HepG2 (cell line): Measurements from ENCODE around the gene MYL4. TPM values are rescaled to one million over a fixed set of nuclear protein-coding genes. Genes with fewer than 3 reads are reported as not detected.
A peak's percentile ranks its signal among the peaks of the same experiment; 100 is the strongest.

Experiments
- ATAC-seq: fragments of 200-7000 bp; cut with Tn5 transposase; 3 replicates; pipeline ENCODE4 v1.9.1; 2020; ENCODE audit warnings: mild to moderate bottlenecking, moderate library complexity
- BruUV-seq: library from RNA; stranded (reverse); fragments of 400-500 nt; replicated peaks from 2 replicates; lab custom pipeline; 2021; lab: Mats Ljungman, UMichigan
- CTCF ChIA-PET: fragments of 300-600 bp; formaldehyde crosslinking; extraction: SDS; loops from one replicate; lab custom pipeline; 2021; ENCODE audit warnings: low total read pairs, inconsistent platforms, low intra/inter-chr PET ratio; lab: Yijun Ruan, JAX
- POLR2A ChIA-PET: fragments of 350-600 bp; sonication (Branson Sonifier 250); formaldehyde crosslinking; loops from one replicate; lab custom pipeline; 2020; ENCODE audit warnings: antibody characterized with exemption, inconsistent platforms; lab: Yijun Ruan, JAX
- DNase-seq: peaks from one replicate; pipeline ENCODE4 v3.0.0-alpha.2; 2015; ENCODE audit warnings: low spot score
- FAIRE-seq: peaks from 3 replicates; lab custom pipeline; 2011; peaks lifted over from hg19 to GRCh38; lab: Jason Lieb, UNC
- H2AFZ ChIP-seq: one replicate; pipeline ENCODE4 v1.6.1; 2011; ENCODE audit warnings: low read length, inconsistent platforms
- H3K27ac ChIP-seq: fragments of 300-600 bp; 3 replicates; pipeline ENCODE4 v1.8.0; 2011; ENCODE audit warnings: mixed run types, mild to moderate bottlenecking, mixed read lengths, low read length, inconsistent platforms; ENCODE audit not compliant: insufficient read depth; ENCODE audit errors: extremely low read length
- H3K27me3 ChIP-seq, 2 experiments: fragments of 200-600 bp in 1 of 2; 2 replicates in 1 of 2; 3 replicates in 1 of 2; pipeline versions ENCODE4 v1.6.0 to v1.8.0; 2011; ENCODE audit warnings: low read length in 2 of 2, mild to moderate bottlenecking in 2 of 2, moderate library complexity in 2 of 2, inconsistent platforms in 1 of 2; ENCODE audit not compliant: insufficient read depth in 2 of 2, control insufficient read depth in 1 of 2
- H3K36me3 ChIP-seq, 2 experiments: fragments of 200-600 bp in 1 of 2; replicated peaks in 1 of 2; 2 replicates in 1 of 2; 3 replicates in 1 of 2; pipeline versions ENCODE4 v1.5.1 to v1.8.0; 2011; ENCODE audit warnings: low read length in 2 of 2, inconsistent platforms in 1 of 2; ENCODE audit not compliant: insufficient read depth in 2 of 2, control insufficient read depth in 1 of 2
- H3K4me1 ChIP-seq: 2 replicates; pipeline ENCODE4 v1.5.1; 2012; ENCODE audit warnings: low read length, inconsistent platforms; ENCODE audit not compliant: insufficient read depth
- H3K4me2 ChIP-seq: 2 replicates; pipeline ENCODE4 v1.6.0; 2011; ENCODE audit warnings: low read depth, low read length, inconsistent platforms
- H3K4me3 ChIP-seq, 3 experiments: fragments of 200-600 bp in 1 of 3; sonication (generic), shearing (Covaris generic) in 1 of 3; replicated peaks in 1 of 3; 2 replicates each; pipeline ENCODE4 v1.5.1; 2011 to 2016; ENCODE audit warnings: low read length in 3 of 3, inconsistent platforms in 2 of 3, low read depth in 2 of 3, mild to moderate bottlenecking in 2 of 3, control low read depth in 1 of 3, mixed read lengths in 1 of 3; ENCODE audit not compliant: insufficient read depth in 1 of 3
- H3K79me2 ChIP-seq: one replicate; pipeline ENCODE4 v1.6.1; 2011; ENCODE audit warnings: low read length, inconsistent platforms; ENCODE audit not compliant: insufficient read depth
- H3K9ac ChIP-seq: 2 replicates; pipeline ENCODE4 v1.6.0; 2011; ENCODE audit warnings: mild to moderate bottlenecking, low read depth, low read length, inconsistent platforms; ENCODE audit not compliant: insufficient read depth
- H3K9me3 ChIP-seq: 2 replicates; pipeline ENCODE4 v1.5.1; 2012; ENCODE audit warnings: mild to moderate bottlenecking, low read length
- H4K20me1 ChIP-seq: 2 replicates; pipeline ENCODE4 v1.6.0; 2011; ENCODE audit warnings: inconsistent platforms, mild to moderate bottlenecking, low read length, moderate library complexity; ENCODE audit not compliant: insufficient read depth
- FOXO4 ChIP-seq: sonication (generic); formaldehyde crosslinking; conservative IDR thresholded peaks from 2 replicates; pipeline ENCODE4 v1.8.1; 2023; ENCODE audit warnings: missing genetic modification reagents
- KIAA2018 ChIP-seq: sonication (generic); formaldehyde crosslinking; IDR thresholded peaks from 2 replicates; pipeline ENCODE4 v1.5.0; 2020; ENCODE audit warnings: mild to moderate bottlenecking, missing genetic modification reagents, borderline replicate concordance
- ONECUT2 ChIP-seq: sonication (generic); formaldehyde crosslinking; IDR thresholded peaks from 2 replicates; pipeline ENCODE4 v1.4.0; 2020; ENCODE audit warnings: missing genetic modification reagents
- ZBTB38 ChIP-seq: sonication (generic); formaldehyde crosslinking; IDR thresholded peaks from 2 replicates; pipeline ENCODE4 v1.5.1; 2020; ENCODE audit warnings: mild to moderate bottlenecking, missing genetic modification reagents
- ZNF230 ChIP-seq: sonication (generic); formaldehyde crosslinking; IDR thresholded peaks from 2 replicates; pipeline ENCODE4 v1.4.0; 2020; ENCODE audit warnings: mild to moderate bottlenecking, missing genetic modification reagents
- ZNF619 ChIP-seq: sonication (generic); formaldehyde crosslinking; IDR thresholded peaks from 2 replicates; pipeline ENCODE4 v1.4.0; 2020; ENCODE audit warnings: mild to moderate bottlenecking, missing genetic modification reagents
- ZNF704 ChIP-seq: sonication (generic); formaldehyde crosslinking; IDR thresholded peaks from 2 replicates; pipeline ENCODE4 v1.8.1; 2023; ENCODE audit warnings: mild to moderate bottlenecking, inconsistent platforms, moderate library complexity, missing genetic modification reagents, borderline replicate concordance
- ZSCAN30 ChIP-seq: sonication (generic); formaldehyde crosslinking; IDR thresholded peaks from 2 replicates; pipeline ENCODE4 v1.5.0; 2020; ENCODE audit warnings: mild to moderate bottlenecking, missing genetic modification reagents
- WGBS: methylation state at CpG from one replicate; pipeline ENCODE4 v1.1.6; 2017; ENCODE audit warnings: low lambda C conversion rate; 5-methylcytosine and 5-hydroxymethylcytosine counted together
- in situ Hi-C: cut with HindIII; loops from 2 replicates; pipeline ENCODE4 v1.10.0; 2017; ENCODE audit warnings: low pct_unique_long_range_greater_than_20kb; ENCODE audit not compliant: extremely low pct_ligation_motif_present
- intact Hi-C: fragments of 100-400 bp; cut with micrococcal nuclease; formaldehyde crosslinking; loops from one replicate; pipeline ENCODE4 v1.10.0; 2022; ENCODE audit not compliant: unreplicated experiment
- polyA plus RNA-seq, 8 experiments: library from polyadenylated mRNA; depleted of rRNA in 3 of 8; stranded (reverse) in 7 of 8; unstranded in 1 of 8; fragments of >200 nt; fragmentation: Illumina TruSeq in 4 of 8; extraction: Trizol in 4 of 8; gene quantifications; 2 replicates each; pipeline versions ENCODE4 v1.2.1 to v1.2.3, GENCODE V29; 2011 to 2016; ENCODE audit warnings: low read depth in 4 of 8, missing spikeins in 1 of 8, mixed read lengths in 1 of 8; ENCODE audit not compliant: insufficient read depth in 1 of 8
- total RNA-seq, 5 experiments: library from RNA; depleted of rRNA; stranded (reverse); fragments of >200 nt; fragmentation: Illumina TruSeq; extraction: Trizol; gene quantifications; 2 replicates each; pipeline ENCODE4 v1.2.3, GENCODE V29; 2016; ENCODE audit warnings: low read depth in 1 of 5
- TF ChIP-seq, protein P1 (sequence below): sonication (generic); formaldehyde crosslinking; IDR thresholded peaks from 2 replicates; pipeline ENCODE4 v1.4.0; 2020; ENCODE audit warnings: missing genetic modification reagents
- TF ChIP-seq, protein P2 (sequence below): sonication (generic); formaldehyde crosslinking; IDR thresholded peaks from 2 replicates; pipeline ENCODE4 v1.4.0; 2020; ENCODE audit warnings: missing genetic modification reagents

The MYL4 gene
- total and polyA plus RNA-seq, 2 of the 13 experiments (the other 11 are each of a cell fraction or from before 2014, with no cell fraction given), result not detected

- peaks cover 0 to 4% of the 10 kb centered on the region in 2 experiments; a peak in 1 of 5 replicates for H3K27me3 ChIP-seq
- 2% methylated on average over 15 of the region's 15 CpGs for whole genome bisulfite sequencing
- no peak overlapping the region for H2AFZ ChIP-seq
- in situ Hi-C loops, result no loop called here
- peaks cover 39% of the 10 kb centered on the region for H4K20me1 ChIP-seq
- H3K4me1 ChIP-seq, result peaks cover 66% of the 10 kb centered on the region
- H3K4me2 ChIP-seq, result peak overlapping the region; percentile 92
- DNase-seq (no peak), FAIRE-seq (no peak), ATAC-seq (peak; percentile 6)
- intact Hi-C loops, result loop anchor here (5.0 kb wide), 1 partner anchor 129 kb away; no protein-coding TSS in a partner anchor
- peak overlapping the region; percentile 90 for H3K27ac ChIP-seq
- peaks cover 55% of the 10 kb centered on the region for H3K79me2 ChIP-seq
- H3K36me3 ChIP-seq, result peaks cover 0 to 1% of the 10 kb centered on the region in 2 experiments; a peak in 2 of 5 replicates
- ChIA-PET POLR2A (no interaction called here), CTCF (no interaction called here)
- H3K4me3 ChIP-seq, result peak overlapping the region; percentile 86 to 91 (median 89)
- TSS peak; percentile 65 for BruUV-seq
- H3K9me3 ChIP-seq, result no peaks in the 10 kb centered on the region
- H3K9ac ChIP-seq, result peak overlapping the region; percentile 98
- TF ChIP-seq, protein P1, sequence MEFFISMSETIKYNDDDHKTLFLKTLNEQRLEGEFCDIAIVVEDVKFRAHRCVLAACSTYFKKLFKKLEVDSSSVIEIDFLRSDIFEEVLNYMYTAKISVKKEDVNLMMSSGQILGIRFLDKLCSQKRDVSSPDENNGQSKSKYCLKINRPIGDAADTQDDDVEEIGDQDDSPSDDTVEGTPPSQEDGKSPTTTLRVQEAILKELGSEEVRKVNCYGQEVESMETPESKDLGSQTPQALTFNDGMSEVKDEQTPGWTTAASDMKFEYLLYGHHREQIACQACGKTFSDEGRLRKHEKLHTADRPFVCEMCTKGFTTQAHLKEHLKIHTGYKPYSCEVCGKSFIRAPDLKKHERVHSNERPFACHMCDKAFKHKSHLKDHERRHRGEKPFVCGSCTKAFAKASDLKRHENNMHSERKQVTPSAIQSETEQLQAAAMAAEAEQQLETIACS (CRISPR knock-in tag), result peak; percentile 41; the same call in 1 of the 2 replicates
- TF ChIP-seq ONECUT2, result 0 out of 2 replicates have a peak, but pooled peaks have one; percentile 35
- TF ChIP-seq ZNF704 (CRISPR knock-in tag), result peak; percentile 58; the same call in 1 of the 2 replicates
- peak; percentile 97; the same call in 1 of the 2 replicates for TF ChIP-seq FOXO4 (CRISPR knock-in tag)
- TF ChIP-seq ZNF230, result 0 out of 2 replicates have a peak, but pooled peaks have one; percentile 8
- 0 out of 2 replicates have a peak, but pooled peaks have one; percentile 8 for TF ChIP-seq ZNF619 (CRISPR knock-in tag)
- 0 out of 2 replicates have a peak, but pooled peaks have one; percentile 4 for TF ChIP-seq ZSCAN30
- TF ChIP-seq KIAA2018 (CRISPR knock-in tag), result 0 out of 2 replicates have a peak, but pooled peaks have one; percentile 17
- TF ChIP-seq, protein P2, sequence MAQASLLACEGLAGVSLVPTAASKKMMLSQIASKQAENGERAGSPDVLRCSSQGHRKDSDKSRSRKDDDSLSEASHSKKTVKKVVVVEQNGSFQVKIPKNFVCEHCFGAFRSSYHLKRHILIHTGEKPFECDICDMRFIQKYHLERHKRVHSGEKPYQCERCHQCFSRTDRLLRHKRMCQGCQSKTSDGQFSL (CRISPR knock-in tag), result peak; percentile 52; the same call in 1 of the 2 replicates
- no peak for TF ChIP-seq ZBTB38 (CRISPR knock-in tag)
These were observed 20.8 kb upstream of the MYL4 start for GRCh38 chr17:47188271-47188875.
